Measurements from ENCODE around the gene PSMD14. TPM values are rescaled to one million over a fixed set of nuclear protein-coding genes. Genes with fewer than 3 reads are reported as not detected.
"Not testable (repeated sequence)": the region's sequence is repeated elsewhere in the genome, so short reads cannot be mapped to it uniquely, and the experiment has no call there.

Gene PSMD14
- total RNA-seq: 10 to 100 TPM; 35.6 to 58.6 TPM

DNA sequence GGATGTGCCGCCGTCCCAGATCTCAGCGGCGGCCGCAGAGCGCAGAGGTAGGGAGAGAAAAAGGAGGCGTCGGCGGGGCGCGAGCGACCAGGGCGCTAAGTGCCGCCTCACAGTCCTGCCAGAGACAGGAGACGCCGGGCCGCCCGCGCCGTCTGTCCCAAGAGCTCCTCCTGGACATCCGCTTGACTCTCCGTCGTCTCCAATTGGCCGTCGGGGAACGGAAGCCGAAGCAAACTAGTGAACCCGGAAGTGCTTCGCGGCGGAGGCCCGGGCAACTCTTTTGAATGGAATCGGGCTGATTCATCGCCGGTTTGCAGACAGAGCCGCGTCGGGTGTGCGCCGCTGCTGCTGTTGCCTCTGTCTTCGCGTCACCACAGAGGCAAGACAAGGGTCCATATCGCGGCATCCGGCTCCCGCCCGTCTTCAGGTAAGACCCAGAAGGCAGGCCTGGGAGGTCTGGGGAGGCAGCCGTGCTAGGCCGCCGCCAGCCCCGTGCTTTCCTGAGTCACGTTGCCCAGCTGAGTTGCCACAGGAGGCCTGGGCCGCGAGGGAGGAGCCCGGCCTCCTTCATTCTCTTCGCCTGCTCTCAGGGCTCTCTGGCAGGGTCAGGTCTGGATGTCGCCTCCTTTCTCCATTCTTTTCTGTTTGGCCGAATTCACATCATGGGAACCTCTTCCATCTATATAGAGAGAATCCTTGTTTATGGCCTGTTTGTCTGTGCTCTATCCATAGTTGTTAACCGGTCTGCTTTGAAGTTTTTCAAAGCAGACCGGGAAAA is at the start of gene PSMD14:
Gene PSMD14, plus strand, starts transcription at position 248 of the 778 bp plus-strand sequence. CDS start 10,401 bp downstream, outside the sequence.
- Histone ChIP-seq H3K4me3 (peak within 1 kb of the TSS; percentile 79), H3K27ac (peak within 1 kb of the TSS; percentile 73), H3K9ac (ENCODE audit: low read depth in 2 of 2, low read length in 2 of 2) (peak within 1 kb of the TSS; percentile 76 to 82), H3K4me1 (peaks cover 6% of the 10 kb centered on the region), H3K27me3 (no peaks in the 10 kb centered on the region), H3K9me3 (no peaks in the 10 kb centered on the region), H3K36me3 (no peaks in the 10 kb centered on the region)
- intact Hi-C loops (cut with DNase I): loop anchor here (5.0 kb wide), 1 partner anchor 114 kb away; no protein-coding TSS in a partner anchor
- TF ChIP-seq, protein P1, sequence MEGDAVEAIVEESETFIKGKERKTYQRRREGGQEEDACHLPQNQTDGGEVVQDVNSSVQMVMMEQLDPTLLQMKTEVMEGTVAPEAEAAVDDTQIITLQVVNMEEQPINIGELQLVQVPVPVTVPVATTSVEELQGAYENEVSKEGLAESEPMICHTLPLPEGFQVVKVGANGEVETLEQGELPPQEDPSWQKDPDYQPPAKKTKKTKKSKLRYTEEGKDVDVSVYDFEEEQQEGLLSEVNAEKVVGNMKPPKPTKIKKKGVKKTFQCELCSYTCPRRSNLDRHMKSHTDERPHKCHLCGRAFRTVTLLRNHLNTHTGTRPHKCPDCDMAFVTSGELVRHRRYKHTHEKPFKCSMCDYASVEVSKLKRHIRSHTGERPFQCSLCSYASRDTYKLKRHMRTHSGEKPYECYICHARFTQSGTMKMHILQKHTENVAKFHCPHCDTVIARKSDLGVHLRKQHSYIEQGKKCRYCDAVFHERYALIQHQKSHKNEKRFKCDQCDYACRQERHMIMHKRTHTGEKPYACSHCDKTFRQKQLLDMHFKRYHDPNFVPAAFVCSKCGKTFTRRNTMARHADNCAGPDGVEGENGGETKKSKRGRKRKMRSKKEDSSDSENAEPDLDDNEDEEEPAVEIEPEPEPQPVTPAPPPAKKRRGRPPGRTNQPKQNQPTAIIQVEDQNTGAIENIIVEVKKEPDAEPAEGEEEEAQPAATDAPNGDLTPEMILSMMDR (IDR thresholded peaks at IDR 0.05): no peak
- DNase-seq: peak; percentile 96

DNA sequence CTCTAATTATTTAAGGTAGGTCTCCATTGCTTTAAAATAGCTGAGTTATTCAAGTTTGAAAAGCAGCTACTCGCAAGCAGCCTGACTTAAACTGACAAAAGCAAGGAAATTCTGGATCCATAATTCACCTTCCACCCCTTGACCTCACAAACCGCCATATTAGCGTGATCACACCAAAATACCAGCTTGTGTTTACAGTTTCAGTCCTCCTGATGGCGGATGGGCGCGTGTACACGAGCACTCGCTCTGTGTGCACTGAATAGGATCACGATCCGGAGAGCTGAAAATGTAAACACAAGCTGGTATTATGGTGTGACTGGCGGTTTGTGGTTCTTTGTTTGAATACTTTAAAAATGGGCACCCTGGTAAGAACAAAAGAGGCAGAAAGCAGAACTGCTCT is 42.4 kb upstream of the PSMD14 start:
- Histone ChIP-seq H3K27ac (no peak overlapping the region), H3K36me3 (no peaks in the 10 kb centered on the region), H3K9ac (ENCODE audit: low read depth in 2 of 2, low read length in 2 of 2) (no peak overlapping the region), H3K27me3 (no peaks in the 10 kb centered on the region), H3K9me3 (no peaks in the 10 kb centered on the region), H3K4me3 (no peak overlapping the region), H3K4me1 (no peaks in the 10 kb centered on the region)
- intact Hi-C loops (cut with DNase I): no loop called here
- TF ChIP-seq, protein P1 (IDR thresholded peaks at IDR 0.05): no peak
- no peak for DNase-seq

DNA sequence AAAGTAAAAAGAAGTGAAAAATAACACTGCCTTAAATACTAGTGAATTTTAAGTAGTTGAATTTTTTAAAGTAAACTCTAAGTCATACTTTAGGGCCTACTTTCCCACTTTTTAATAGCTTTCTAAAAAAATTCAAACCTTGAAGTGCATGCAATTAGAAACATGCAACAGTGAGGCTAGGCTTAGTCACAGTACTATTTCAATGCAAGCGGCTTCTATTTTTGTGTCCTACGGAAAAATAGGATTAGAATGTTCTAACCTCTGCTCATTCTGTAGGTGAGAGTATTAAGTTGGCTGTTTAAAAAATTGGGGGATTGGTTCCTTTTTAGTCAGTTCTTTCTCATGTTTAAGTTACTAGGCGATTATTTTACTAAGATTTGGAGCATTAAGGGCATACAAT is 39.1 kb upstream of the PSMD14 start:
- no peak overlapping the region for H3K9ac ChIP-seq (ENCODE audit: low read depth in 2 of 2, low read length in 2 of 2)
- TF ChIP-seq, protein P1 (IDR thresholded peaks at IDR 0.05): no peak
- H3K4me3 ChIP-seq: no peak overlapping the region
- H3K9me3 ChIP-seq: no peaks in the 10 kb centered on the region
- no peak overlapping the region for H3K27ac ChIP-seq
- DNase-seq: no peak
- no peaks in the 10 kb centered on the region for H3K36me3 ChIP-seq
- intact Hi-C loops (cut with DNase I): no loop called here
- H3K27me3 ChIP-seq: no peaks in the 10 kb centered on the region
- no peaks in the 10 kb centered on the region for H3K4me1 ChIP-seq

DNA sequence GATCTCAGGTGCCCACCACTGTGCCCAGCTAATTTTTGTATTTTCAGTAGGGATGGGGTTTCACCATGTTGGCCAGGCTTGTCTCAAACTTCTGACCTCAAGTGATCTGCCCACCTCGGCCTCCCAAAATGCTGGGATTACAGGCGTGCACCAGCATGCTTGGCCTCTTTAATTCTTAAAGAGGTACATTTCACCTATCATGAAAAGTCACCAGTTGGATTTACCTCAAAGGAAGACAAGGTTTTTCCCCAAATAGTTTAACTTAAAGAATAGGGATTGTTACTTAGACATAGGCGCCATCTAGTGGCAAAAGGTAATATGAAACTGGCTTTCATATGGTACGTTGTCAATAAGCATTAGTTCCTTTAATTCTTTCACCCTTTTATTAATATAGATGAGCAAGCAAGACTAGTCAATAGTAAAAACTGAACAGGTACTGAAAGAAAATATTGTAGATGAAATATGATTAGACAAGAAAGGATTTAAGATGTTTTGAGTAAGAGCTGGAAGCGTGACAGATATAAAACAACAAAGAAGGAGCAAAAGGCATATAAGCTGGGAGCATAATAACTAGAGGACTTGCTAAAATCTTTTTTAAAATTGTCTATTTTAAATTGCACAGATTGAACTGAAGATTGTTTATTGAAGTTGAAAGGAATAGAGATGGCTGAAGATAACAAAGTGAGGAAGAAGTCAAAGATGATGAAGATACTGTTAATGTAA is 35.0 kb upstream of the PSMD14 start:
- peak; percentile 27 for DNase-seq
- TF ChIP-seq, protein P1 (IDR thresholded peaks at IDR 0.05): peak; percentile 64
- H3K4me1 ChIP-seq: no peaks in the 10 kb centered on the region
- H3K4me3 ChIP-seq: no peak overlapping the region
- intact Hi-C loops (cut with DNase I): loop anchor here (2.0 kb wide), 1 partner anchor 50 kb away; no protein-coding TSS in a partner anchor
- H3K27me3 ChIP-seq: no peaks in the 10 kb centered on the region
- no peaks in the 10 kb centered on the region for H3K36me3 ChIP-seq
- no peak overlapping the region for H3K9ac ChIP-seq (ENCODE audit: low read depth in 2 of 2, low read length in 2 of 2)
- no peak overlapping the region for H3K27ac ChIP-seq
- no peaks in the 10 kb centered on the region for H3K9me3 ChIP-seq

DNA sequence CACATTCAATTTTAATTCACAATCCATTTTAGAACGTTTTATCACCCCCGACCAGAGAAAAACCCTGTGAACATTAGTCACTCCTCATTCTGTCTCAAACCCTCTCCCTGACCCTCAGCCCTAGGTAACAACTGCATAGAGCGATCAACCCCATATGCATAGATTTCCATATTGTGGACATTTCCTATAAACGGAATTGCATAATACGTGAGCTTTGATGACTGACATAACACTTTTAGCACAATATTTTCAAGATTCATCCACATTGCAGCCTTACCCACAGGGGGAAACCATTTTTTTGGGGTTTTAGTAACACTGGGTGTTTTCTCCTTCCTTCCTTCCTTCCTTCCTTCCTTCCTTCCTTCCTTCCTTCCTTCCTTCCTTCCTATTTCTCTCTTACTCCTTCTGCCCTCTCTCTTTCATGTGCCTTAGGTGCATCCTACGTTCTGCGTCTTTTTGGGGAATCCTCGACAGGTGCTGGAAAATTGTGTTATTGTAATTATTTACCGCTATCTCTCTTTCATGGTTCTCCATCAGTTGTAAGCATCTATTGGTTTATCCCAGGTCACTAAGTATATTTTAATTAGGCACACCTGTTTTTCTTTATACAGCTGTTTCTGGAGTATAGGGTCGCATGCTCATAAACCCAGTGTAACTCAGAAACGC is 29.5 kb upstream of the PSMD14 start:
- peak; percentile 45 for DNase-seq
- intact Hi-C loops (cut with DNase I); H3K36me3 ChIP-seq; H3K9me3 ChIP-seq; H3K4me3 ChIP-seq; H3K27ac ChIP-seq; H3K9ac ChIP-seq (ENCODE audit: low read depth in 2 of 2, low read length in 2 of 2); H3K4me1 ChIP-seq; H3K27me3 ChIP-seq: not testable (repeated sequence)

DNA sequence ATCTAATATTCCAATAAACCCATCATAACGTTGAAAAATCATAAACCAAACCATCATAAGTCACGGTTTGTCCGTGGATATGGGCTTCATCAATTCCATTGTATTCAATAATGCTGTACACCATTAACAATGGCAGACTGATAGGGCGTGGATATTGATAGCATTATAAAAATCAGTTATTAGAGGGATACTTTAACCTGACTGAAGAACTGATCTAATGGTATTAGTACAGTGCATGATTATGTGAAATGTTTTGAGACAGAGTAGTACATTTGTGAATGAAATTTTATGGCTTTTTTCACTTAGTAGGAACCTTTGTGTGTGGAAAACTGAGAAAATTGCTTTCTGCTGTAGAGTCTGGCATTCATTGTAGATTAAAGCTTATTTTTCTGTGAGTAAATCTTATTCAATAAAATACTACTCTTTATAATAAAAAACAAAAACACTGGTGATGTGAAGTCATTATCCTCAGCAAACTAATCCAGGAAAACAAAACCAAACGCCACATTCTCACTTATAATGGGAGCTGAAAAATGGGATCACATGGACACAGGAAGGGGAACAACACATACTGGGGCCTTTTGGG is 28.9 kb upstream of the PSMD14 start:
- H3K4me1 ChIP-seq; H3K9me3 ChIP-seq; H3K9ac ChIP-seq (ENCODE audit: low read depth in 2 of 2, low read length in 2 of 2); H3K36me3 ChIP-seq; H3K27ac ChIP-seq; H3K4me3 ChIP-seq; H3K27me3 ChIP-seq; DNase-seq; intact Hi-C loops (cut with DNase I): not testable (repeated sequence)

DNA sequence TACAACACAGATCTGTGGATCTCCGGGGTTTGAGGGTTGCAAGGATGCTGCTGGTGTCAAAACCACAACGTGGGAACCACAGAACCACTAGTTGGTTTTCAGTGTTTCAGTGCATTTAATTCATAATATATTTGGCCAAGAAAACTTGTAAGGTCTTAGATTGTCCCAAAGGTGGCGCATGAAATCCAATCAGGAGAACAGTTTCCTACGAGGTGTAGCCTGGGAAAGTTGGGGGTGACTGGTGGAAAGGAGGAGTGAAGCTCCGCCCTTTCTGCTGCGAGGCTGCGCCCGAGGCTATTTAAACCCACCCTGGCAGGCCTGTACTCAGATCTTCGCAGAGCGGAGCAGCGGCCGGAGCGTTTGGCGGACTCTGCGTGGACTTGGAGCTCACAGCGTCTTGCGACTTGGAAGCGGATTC is 27.3 kb upstream of the PSMD14 start:
- H3K9me3 ChIP-seq; H3K27ac ChIP-seq; H3K27me3 ChIP-seq; H3K36me3 ChIP-seq; H3K4me3 ChIP-seq; intact Hi-C loops (cut with DNase I); H3K4me1 ChIP-seq; H3K9ac ChIP-seq (ENCODE audit: low read depth in 2 of 2, low read length in 2 of 2): not testable (repeated sequence)
- DNase-seq: peak; percentile 74

DNA sequence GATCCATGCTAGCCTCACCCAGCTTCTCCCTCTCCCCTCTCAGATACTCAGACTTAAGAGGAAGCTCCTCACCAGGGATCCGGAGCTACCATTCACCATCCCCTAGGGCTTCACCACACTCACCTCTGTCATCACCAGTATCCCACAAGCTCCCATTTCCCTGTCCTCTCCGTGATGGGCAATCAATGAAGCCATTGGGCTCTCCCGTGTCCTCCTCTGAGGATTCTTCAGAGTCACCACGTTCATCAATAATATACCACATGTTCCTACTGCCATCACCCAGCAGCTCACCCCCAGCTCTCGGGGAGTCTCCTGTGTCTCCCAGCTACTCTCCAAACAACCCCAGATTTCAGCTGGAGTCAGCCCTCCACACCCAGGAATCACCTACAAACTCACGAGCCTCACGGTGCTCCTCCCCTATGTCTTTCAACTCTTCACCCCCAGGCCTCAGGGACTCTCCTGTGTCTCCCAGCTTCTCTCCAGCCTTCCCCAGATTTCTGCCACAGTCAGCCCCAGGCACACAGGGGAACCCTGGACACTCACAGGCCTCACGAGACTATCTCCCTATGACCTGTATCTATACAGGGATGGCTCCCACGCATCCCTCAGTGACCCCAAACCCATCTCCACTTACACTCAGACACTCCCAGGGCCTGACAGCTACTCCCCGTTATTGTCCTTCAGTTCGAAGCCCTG is 26.5 kb upstream of the PSMD14 start:
- H3K27ac ChIP-seq; H3K4me1 ChIP-seq; H3K9me3 ChIP-seq; intact Hi-C loops (cut with DNase I); H3K36me3 ChIP-seq; H3K27me3 ChIP-seq; H3K9ac ChIP-seq (ENCODE audit: low read depth in 2 of 2, low read length in 2 of 2); H3K4me3 ChIP-seq: not testable (repeated sequence)
- peak; percentile 26 for DNase-seq

All from colonic mucosa (tissue), 4 donors.